Raji (cell line): ENCODE measurements around the gene TMEM154.

Source experiments
- POLR2A ChIP-seq: IDR thresholded peaks from 2 replicates; pipeline ENCODE4 v1.6.1; 2011; ENCODE audit warnings: low read depth, low read length, control low read depth; ENCODE audit not compliant: insufficient read depth

The TMEM154 gene

GRCh38 chr4:152605031-152605430 is 74.8 kb downstream of the TMEM154 start:
- no peak for TF ChIP-seq POLR2A

GRCh38 chr4:152601156-152601555 is 78.6 kb downstream of the TMEM154 start:
- TF ChIP-seq POLR2A: no peak

- TF ChIP-seq POLR2A: no peak
Measured at GRCh38 chr4:152599636-152600035, 80.2 kb downstream of the TMEM154 start.

GRCh38 chr4:152599095-152599494 is 80.7 kb downstream of the TMEM154 start:
- no peak for TF ChIP-seq POLR2A

- TF ChIP-seq POLR2A: no peak
Measured at GRCh38 chr4:152598454-152598853, 81.3 kb downstream of the TMEM154 start.

- no peak for TF ChIP-seq POLR2A
Measured at GRCh38 chr4:152594978-152595925, 84.5 kb downstream of the TMEM154 start.

- TF ChIP-seq POLR2A: no peak
Measured at GRCh38 chr4:152594057-152594456, 85.7 kb downstream of the TMEM154 start.

GRCh38 chr4:152591876-152592275 is 87.9 kb downstream of the TMEM154 start:
- no peak for TF ChIP-seq POLR2A

GRCh38 chr4:152591396-152591795 is 88.4 kb downstream of the TMEM154 start:
- no peak for TF ChIP-seq POLR2A

GRCh38 chr4:152590179-152591031 is 89.4 kb downstream of the TMEM154 start:
- TF ChIP-seq POLR2A: no peak

GRCh38 chr4:152588869-152589268 is 90.9 kb downstream of the TMEM154 start:
- TF ChIP-seq POLR2A: no peak

GRCh38 chr4:152587127-152587526 is 92.7 kb downstream of the TMEM154 start:
- TF ChIP-seq POLR2A: no peak

- no peak for TF ChIP-seq POLR2A
Measured at GRCh38 chr4:152586668-152587067, 93.1 kb downstream of the TMEM154 start.

GRCh38 chr4:152585023-152585441 is 94.8 kb downstream of the TMEM154 start:
- TF ChIP-seq POLR2A: no peak

GRCh38 chr4:152581536-152582160 is 98.1 kb downstream of the TMEM154 start:
- no peak for TF ChIP-seq POLR2A
